ENCODE measurements around the gene MXD4.

DNA sequence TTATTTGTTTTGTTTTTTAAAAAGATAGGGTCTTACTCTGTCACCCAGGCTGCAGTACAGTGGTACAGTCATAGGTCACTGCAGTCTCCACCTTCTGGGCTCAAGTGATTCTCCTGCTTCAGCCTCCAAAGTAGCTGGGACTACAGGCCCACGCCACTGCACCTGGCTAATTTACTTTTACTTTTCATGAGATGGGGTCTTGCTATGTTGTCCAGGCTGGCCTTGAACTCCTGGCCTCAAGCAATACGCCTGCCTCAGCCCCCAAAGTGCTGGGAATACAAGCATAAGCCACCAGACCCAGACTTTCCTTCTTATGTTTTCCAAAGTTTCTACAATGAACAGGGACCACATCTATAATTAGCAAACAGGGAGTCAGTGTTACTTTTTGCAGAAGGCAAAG, 37.9 kb upstream of the MXD4 start:
- TF ChIP-seq, protein P1, sequence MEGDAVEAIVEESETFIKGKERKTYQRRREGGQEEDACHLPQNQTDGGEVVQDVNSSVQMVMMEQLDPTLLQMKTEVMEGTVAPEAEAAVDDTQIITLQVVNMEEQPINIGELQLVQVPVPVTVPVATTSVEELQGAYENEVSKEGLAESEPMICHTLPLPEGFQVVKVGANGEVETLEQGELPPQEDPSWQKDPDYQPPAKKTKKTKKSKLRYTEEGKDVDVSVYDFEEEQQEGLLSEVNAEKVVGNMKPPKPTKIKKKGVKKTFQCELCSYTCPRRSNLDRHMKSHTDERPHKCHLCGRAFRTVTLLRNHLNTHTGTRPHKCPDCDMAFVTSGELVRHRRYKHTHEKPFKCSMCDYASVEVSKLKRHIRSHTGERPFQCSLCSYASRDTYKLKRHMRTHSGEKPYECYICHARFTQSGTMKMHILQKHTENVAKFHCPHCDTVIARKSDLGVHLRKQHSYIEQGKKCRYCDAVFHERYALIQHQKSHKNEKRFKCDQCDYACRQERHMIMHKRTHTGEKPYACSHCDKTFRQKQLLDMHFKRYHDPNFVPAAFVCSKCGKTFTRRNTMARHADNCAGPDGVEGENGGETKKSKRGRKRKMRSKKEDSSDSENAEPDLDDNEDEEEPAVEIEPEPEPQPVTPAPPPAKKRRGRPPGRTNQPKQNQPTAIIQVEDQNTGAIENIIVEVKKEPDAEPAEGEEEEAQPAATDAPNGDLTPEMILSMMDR (IDR thresholded peaks at IDR 0.05) = no peak
- TF ChIP-seq POLR2AphosphoS5 (IDR thresholded peaks at IDR 0.05) = no peak
